ENCODE results near the gene AHNAK.
"Not testable (repeated sequence)": the region's sequence is repeated elsewhere in the genome, so short reads cannot be mapped to it uniquely, and the experiment has no call there.

DNA sequence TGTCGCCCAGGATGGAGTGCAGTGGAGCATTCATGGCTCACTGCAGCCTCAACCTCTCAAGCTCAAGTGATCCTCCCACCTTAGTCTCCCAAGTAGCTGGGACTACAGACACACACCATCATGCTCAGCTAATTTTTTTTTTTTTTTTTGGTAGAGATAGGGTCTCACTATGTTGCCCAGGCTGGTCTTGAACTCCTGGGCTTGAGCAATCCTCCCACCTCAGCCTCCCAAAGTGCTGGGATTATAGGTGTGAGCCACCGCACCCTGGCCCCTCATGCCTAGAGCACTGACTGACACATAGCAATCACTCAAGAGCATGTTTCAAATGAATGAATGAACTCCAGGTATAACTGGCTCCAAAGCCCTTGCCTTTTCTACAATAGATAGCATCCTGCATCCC is 3.9 kb upstream of the AHNAK start:
- TF ChIP-seq, protein P1, sequence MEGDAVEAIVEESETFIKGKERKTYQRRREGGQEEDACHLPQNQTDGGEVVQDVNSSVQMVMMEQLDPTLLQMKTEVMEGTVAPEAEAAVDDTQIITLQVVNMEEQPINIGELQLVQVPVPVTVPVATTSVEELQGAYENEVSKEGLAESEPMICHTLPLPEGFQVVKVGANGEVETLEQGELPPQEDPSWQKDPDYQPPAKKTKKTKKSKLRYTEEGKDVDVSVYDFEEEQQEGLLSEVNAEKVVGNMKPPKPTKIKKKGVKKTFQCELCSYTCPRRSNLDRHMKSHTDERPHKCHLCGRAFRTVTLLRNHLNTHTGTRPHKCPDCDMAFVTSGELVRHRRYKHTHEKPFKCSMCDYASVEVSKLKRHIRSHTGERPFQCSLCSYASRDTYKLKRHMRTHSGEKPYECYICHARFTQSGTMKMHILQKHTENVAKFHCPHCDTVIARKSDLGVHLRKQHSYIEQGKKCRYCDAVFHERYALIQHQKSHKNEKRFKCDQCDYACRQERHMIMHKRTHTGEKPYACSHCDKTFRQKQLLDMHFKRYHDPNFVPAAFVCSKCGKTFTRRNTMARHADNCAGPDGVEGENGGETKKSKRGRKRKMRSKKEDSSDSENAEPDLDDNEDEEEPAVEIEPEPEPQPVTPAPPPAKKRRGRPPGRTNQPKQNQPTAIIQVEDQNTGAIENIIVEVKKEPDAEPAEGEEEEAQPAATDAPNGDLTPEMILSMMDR (IDR thresholded peaks at IDR 0.05): not testable (repeated sequence)
- TF ChIP-seq POLR2A (IDR thresholded peaks at IDR 0.05): not testable (repeated sequence)
